Renal cortex interstitium (tissue), 11 donors: Measurements from ENCODE around the gene ZNF638. TPM values are rescaled to one million over a fixed set of nuclear protein-coding genes. Genes with fewer than 3 reads are reported as not detected.

ENCODE experiments used
- DNase-seq, 11 donors: peaks; one replicate each; pipeline ENCODE4 v3.0.0-alpha.2; 2013; ENCODE audit warnings: low read depth in 9 of 11, low spot score in 4 of 11; ENCODE audit errors: extremely low read depth in 1 of 11
- polyA plus RNA-seq, 3 donors: library from polyadenylated mRNA; unstranded; fragments of 120-200 nt; gene quantifications; one replicate each; pipeline ENCODE4 v1.2.1, GENCODE V29; 2013; ENCODE audit not compliant: insufficient read length in 3 of 3

The ZNF638 gene
- polyA plus RNA-seq, 3 donors, result 188 to 231 (median 227) TPM

DNA sequence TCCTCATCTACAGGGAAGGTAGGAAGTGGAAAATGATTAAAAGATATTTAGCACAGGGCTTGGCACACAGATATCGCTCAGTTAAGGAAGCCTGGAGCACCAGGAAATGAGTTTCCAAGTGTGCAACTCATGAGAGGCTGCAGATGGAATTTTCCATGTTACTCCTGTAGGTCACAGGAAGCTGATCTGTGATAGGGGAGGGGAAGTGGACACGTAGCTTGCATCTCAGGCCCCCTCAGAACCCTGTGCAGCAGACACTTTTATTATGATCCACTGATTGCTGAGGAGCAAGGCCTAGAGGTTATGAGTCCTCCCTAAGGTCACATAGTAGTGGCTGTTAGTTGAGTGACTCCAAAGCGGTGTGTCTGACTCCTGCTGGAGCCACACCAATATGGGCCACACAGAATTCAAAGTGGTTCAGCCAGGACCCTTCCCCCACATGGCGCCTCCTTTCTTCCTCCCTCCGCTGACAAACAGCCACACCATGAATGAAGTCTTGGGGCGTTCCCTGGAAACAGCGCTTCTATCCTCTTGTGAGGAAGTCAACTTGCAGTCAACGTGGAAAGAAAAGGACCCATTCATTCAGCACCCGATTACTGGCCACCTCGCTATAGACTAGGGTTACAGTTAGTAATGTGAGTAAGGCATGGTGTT lies 143.3 kb downstream of the ZNF638 start:
- no peak for DNase-seq

DNA sequence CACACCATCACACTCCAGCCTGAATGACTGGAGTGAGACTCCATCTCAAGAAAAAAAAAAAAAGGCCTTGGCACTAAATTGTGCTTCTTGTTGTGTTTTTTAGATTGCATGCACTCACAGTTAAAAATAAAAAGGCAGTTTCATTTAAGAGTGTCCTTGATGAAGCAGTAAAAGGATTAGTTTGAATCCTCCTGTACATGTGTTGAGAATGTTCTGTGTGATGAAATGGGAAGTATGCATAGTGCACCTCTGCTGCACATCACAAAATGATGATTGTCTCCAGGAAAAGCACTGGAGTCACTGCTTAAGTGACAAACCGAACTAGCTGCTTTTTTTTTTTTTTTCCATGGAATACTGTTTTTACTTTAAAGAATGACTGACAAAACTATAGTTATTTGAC lies 144.9 kb downstream of the ZNF638 start:
- DNase-seq, result no peak

DNA sequence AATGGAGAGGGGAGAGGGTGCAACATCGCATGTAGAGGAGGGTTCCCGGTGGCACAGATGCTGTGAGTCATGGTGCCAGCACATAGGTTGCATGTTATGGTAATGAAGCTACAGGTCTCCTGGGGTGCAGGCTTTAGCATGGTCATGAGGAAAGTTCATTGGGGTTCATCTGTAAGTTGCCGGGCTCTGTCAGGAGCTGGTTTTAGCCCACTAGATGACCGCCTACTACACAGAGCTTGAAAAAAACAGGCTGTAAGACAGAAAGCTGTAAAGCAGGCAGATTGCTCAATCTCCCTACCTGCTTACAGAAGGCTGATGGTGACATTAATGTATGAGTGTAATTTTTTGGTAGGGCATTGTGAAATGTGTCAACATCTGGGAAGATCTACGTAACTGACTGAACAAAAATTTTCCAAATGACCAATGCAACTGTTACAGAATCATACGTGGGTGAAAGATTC lies 145.7 kb downstream of the ZNF638 start:
- DNase-seq, result no peak

DNA sequence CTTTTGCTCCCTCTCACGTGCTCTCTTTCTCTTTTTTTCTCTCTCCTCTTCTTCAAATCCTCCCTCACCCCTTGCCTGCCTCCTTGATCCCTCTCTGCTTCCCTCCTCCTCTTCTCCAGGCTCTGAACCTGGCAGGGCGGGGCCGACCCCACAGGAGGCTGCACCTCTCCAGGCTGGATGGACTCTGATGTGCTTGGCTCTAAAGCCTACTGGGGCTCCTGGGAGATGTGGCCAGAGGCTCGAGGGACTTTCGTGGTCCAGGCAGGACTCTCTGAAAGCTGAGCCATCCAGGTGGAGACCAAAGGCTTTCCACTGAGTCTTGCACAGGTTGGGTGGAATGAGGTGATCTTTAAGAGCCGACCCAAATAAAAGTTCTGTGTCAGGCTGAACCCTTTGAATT lies 147.2 kb downstream of the ZNF638 start:
- no peak for DNase-seq

DNA sequence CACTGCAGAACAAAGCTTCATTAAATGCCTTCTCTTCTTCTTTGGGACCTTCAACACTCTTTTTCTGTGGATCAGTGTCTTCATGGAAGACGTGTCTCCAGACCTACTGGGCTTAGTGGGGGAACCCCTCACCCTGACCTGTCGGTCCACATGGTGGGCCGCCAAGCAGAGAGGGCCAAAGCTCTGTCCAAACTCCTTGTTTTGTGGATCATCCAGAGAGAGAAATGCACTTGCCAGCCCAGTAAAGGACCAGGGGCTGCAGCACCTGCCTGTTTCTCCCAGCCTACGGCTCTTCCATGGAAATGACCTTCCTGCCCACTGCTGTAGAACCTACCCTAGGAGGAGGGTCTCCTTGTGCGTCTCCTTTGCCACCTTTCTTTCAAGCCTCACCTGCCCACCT lies 147.7 kb downstream of the ZNF638 start:
- no peak for DNase-seq

DNA sequence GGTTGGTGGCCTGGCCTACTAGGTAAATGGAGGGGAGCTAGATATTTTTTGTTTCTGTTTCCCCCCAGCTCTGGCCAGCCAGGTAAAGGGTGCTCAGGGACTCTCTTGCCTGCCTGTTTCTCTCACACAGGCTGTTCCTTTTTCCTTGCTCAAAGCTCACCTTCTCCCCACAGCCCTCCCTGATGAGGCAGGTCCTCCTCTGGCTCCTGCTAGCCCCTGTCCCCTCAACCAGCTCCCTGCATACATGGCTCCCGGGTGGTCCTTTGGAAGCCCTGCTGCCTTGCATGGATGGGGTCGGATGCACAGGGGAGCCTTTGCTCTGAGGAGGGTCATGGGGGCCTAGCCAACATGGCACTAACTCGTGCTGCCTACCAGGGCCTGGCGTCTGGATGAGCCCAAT lies 149.5 kb downstream of the ZNF638 start:
- no peak for DNase-seq

DNA sequence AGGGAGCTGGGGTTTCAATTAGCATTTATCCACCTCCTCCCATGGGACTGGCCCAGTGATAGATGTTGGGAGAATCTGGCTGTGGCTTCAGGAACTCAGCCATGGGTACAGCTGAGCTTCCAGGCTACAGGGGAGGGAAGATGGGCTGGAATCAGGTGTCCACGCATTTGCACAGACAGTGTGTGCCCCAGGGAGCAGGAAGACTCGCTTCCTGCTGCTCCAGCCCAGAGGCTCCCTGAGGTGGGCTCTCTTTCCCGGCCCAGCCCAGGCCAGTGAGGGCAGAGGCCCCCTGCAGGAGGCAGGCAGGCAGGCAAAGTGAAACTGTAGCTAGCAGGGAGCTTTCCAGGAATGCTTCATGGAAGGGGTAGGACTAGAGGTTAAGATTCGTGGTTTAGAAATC lies 150.5 kb downstream of the ZNF638 start:
- no peak for DNase-seq

DNA sequence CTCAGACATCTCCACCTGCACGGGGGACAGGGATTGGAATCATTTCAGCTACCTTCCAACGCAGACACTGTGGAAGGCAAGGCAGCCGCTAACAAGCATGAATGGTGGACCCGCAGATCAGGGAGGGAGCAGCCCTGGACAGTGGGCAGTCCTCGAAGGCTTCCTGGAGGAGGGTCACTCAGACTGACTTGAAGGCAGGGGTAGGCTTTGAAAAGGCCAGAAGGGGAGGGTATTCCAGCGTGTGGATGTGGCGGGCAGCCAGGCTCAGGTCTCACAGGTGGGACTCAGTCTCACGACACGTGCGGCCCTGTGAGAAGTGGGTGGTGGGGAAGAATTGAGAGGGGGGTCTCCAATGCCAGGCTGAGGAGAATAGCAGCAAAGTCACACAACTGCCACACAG lies 151.7 kb downstream of the ZNF638 start:
- DNase-seq, result no peak

DNA sequence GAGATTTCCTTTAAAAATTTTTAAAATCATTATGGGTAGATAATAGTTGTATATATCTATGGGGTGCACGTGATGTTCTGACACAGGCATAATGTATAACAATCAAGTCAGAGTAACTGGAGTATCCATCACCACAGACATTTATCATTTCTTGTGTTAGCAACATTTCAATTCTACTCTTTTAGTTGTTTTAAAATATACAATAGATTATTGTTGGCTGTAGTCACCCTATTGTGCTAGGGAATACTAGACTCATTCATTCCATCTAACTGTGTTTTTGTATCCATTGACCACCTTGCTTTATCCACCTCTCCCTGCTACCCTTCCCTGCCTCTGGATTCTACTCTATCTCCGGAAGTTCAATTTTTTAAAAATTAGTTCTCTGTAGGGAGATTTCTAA lies 152.8 kb downstream of the ZNF638 start:
- DNase-seq, result no peak

Other genes with a start within 250 kb of the ZNF638 start
- 10 to 100 TPM; 22.5 to 26.1 (median 23.4) TPM for gene MCEE, start 201.6 kb upstream of the ZNF638 start, polyA plus RNA-seq
- gene MPHOSPH10, start 201.1 kb upstream of the ZNF638 start, polyA plus RNA-seq, result 10 to 100 TPM; 44.2 to 52.3 (median 45.5) TPM
- 10 to 100 TPM; 18.8 to 22.5 (median 18.9) TPM for gene PAIP2B, start 104.7 kb upstream of the ZNF638 start, polyA plus RNA-seq
- 10 to 100 TPM; 15.2 to 20.0 (median 15.4) TPM for gene DYSF, start 121.8 kb downstream of the ZNF638 start, polyA plus RNA-seq